ENCODE measurements around the gene MCEMP1. TPM values are rescaled to one million over a fixed set of nuclear protein-coding genes. Genes with fewer than 3 reads are reported as not detected.

MCEMP1 gene
- total and polyA plus RNA-seq, 7 donors: 0.36 to 2.8 (median 0.50) TPM; not detected in 1

DNA sequence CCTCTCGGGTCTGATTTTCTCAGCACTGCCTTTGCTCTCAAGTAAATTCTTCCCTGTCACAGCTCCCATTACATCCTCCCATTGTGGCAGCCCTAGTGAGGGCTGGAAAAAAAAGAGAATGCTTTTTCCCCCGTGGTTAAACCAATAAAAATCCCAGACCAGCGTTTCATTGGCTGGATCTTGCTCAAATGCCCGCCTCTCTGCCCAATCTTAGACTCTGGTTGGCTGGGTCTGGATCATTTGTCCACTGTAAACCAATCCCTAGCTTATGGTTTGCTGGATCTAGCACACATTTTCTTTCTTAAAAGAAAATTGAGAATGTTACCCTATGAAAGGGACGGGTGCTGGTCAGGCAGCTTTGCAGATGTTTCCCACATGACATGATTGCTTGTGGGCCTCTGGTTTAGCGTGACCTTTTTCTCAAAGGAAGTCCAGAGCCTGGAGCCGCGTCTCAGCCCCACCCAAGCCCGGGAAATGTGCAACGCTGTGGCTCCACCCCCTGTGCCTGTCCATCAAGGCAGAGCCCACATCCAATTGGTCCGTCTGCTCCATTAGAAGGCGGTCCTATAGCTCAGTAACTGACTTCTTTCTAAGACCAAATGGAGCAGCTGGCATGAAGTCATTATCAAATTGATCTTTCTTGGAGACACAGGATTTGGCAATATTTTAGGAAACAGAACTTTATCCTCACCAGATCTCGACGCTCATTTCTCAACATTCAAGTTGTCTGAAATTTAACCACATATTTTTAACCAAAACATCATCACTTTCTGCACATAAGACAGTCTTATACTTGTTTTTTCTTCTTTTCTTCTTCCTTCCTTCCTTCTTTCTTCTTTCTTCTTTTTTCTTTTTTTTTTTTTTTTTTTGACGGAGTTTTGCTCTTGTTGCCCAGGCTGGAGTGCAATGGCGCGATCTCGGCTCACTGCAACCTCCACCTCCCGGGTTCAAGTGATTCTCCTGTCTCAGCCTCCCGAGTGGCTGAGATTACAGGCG lies 2.6 kb upstream of the MCEMP1 start:
- Histone ChIP-seq H3K4me3 (no peak overlapping the region), H3K36me3 (no peaks in the 10 kb centered on the region), H3K9me3 (no peaks in the 10 kb centered on the region), H3K27ac (no peak overlapping the region), H3K4me1 (no peaks in the 10 kb centered on the region), H3K27me3 (peaks cover 0 to 65% (median 29%) of the 10 kb centered on the region in 3 donors)
- TF ChIP-seq EP300 (IDR thresholded peaks at IDR 0.05) (no peak), POLR2AphosphoS5 (IDR thresholded peaks at IDR 0.05) (no peak)
- TF ChIP-seq, protein P1, sequence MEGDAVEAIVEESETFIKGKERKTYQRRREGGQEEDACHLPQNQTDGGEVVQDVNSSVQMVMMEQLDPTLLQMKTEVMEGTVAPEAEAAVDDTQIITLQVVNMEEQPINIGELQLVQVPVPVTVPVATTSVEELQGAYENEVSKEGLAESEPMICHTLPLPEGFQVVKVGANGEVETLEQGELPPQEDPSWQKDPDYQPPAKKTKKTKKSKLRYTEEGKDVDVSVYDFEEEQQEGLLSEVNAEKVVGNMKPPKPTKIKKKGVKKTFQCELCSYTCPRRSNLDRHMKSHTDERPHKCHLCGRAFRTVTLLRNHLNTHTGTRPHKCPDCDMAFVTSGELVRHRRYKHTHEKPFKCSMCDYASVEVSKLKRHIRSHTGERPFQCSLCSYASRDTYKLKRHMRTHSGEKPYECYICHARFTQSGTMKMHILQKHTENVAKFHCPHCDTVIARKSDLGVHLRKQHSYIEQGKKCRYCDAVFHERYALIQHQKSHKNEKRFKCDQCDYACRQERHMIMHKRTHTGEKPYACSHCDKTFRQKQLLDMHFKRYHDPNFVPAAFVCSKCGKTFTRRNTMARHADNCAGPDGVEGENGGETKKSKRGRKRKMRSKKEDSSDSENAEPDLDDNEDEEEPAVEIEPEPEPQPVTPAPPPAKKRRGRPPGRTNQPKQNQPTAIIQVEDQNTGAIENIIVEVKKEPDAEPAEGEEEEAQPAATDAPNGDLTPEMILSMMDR (IDR thresholded peaks at IDR 0.05): no peak
- intact Hi-C loops (cut with DNase I): no loop called here
- 55 to 57% methylated on average over 21 of the region's 21 CpGs for WGBS, 2 donors
- DNase-seq: peak; percentile 83

DNA sequence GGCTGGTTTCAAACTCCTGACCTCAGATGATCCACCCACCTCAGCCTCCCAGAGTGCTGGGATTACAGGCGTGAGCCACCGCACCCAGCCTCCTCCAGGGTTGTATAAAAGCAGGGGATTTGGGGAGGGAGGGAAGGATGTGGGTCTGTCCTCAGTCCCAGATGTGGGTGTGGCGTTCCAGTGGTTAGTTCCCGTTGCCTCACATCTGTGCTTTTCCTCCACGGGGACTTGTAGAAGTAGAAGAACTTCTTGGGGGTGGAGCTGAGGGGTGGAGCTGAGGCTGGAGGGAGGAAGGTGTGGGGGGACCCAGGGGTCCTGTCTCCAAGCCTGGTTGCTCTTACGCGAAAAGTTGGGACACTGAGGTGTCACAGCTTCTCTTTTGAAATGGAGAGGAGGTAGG lies 514 bp upstream of the MCEMP1 start:
- Histone ChIP-seq H3K9me3 (no peaks in the 10 kb centered on the region), H3K27me3 (peaks cover 0 to 59% (median 26%) of the 10 kb centered on the region in 3 donors), H3K27ac (no peak overlapping the region), H3K4me3 (peak overlapping the region in 1 of 4 donors; percentile 5), H3K36me3 (no peaks in the 10 kb centered on the region), H3K4me1 (peaks cover 0 to 10% (median 3%) of the 10 kb centered on the region in 4 donors)
- 23 to 27% methylated on average over 7 of the region's 7 CpGs for WGBS, 2 donors
- TF ChIP-seq EP300 (IDR thresholded peaks at IDR 0.05) (no peak), POLR2A (IDR thresholded peaks at IDR 0.05) (no peak), POLR2AphosphoS5 (IDR thresholded peaks at IDR 0.05) (no peak)
- TF ChIP-seq, protein P1 (IDR thresholded peaks at IDR 0.05): no peak
- no peak for DNase-seq
- intact Hi-C loops (cut with DNase I): no loop called here

DNA sequence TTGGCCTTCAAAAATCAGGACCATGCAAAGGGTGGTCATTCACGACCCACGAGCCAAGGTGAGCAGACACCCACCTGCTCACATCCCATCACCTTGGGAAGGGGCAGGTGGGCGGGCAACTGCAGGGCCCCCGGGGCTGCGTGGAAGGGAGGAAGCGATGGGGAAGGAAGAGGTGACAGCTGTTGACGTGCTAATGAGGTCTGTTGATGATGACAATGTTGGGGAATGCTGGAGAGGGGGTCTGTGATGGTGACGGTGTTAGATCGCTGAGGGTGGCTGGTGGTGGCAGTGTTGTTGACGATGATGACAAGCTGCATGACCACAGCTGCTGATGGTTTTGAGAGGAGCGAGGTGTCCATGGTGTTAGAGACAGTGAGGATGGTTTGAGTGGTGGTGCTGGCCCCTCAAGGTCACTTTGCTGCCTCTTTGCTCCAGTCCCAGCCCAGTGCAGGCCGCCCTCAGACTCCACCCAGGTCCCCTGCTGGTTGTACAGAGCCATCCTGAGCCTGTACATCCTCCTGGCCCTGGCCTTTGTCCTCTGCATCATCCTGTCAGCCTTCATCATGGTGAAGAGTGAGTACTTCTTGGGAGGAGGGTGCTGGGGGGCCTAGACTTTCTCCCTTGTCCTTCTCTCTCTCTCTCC lies 900 bp downstream of the MCEMP1 start:
- H3K27ac ChIP-seq: no peak overlapping the region
- H3K36me3 ChIP-seq: peaks cover 0 to 7% (median 7%) of the 10 kb centered on the region in 4 donors
- no peak for DNase-seq
- peaks cover 0 to 46% (median 22%) of the 10 kb centered on the region in 3 donors for H3K27me3 ChIP-seq
- H3K9me3 ChIP-seq: no peaks in the 10 kb centered on the region
- 46 to 58% methylated on average over 12 of the region's 12 CpGs for WGBS, 2 donors
- TF ChIP-seq, protein P1 (IDR thresholded peaks at IDR 0.05): no peak
- TF ChIP-seq EP300 (IDR thresholded peaks at IDR 0.05): no peak
- TF ChIP-seq POLR2A (IDR thresholded peaks at IDR 0.05): no peak
- TF ChIP-seq POLR2AphosphoS5 (IDR thresholded peaks at IDR 0.05): no peak
- H3K4me1 ChIP-seq: peaks cover 0 to 22% (median 14%) of the 10 kb centered on the region in 4 donors
- H3K4me3 ChIP-seq: no peak overlapping the region
- intact Hi-C loops (cut with DNase I): no loop called here

DNA sequence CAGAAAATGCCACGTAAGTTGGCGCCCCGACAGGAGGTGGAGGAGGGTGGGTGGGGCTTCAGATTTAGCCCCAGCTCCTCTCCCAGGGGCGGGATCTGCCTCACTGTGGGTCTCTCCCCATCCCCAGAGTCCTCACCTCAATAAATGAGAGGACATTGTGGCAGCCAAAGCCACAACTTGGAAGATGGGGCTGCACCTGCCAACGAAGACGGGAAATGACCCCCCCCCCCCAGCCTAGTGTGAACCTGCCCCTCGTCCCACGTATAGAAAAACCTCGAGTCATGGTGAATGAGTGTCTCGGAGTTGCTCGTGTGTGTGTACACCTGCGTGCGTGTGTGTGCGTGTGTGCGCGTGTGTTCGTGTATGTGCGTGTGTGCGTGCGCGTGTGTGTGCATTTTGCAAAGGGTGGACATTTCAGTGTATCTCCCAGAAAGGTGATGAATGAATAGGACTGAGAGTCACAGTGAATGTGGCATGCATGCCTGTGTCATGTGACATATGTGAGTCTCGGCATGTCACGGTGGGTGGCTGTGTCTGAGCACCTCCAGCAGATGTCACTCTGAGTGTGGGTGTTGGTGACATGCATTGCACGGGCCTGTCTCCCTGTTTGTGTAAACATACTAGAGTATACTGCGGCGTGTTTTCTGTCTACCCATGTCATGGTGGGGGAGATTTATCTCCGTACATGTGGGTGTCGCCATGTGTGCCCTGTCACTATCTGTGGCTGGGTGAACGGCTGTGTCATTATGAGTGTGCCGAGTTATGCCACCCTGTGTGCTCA lies 2.3 kb downstream of the MCEMP1 start:
- no peak for TF ChIP-seq POLR2A (IDR thresholded peaks at IDR 0.05)
- TF ChIP-seq, protein P1 (IDR thresholded peaks at IDR 0.05): no peak
- TF ChIP-seq POLR2AphosphoS5 (IDR thresholded peaks at IDR 0.05): no peak
- no peak for TF ChIP-seq EP300 (IDR thresholded peaks at IDR 0.05)
- Histone ChIP-seq H3K27ac (no peak overlapping the region), H3K9me3 (no peaks in the 10 kb centered on the region), H3K27me3 (peaks cover 0 to 44% (median 15%) of the 10 kb centered on the region in 3 donors), H3K36me3 (peaks cover 0 to 21% (median 19%) of the 10 kb centered on the region in 4 donors), H3K4me1 (peaks cover 0 to 22% (median 14%) of the 10 kb centered on the region in 4 donors), H3K4me3 (no peak overlapping the region)
- intact Hi-C loops (cut with DNase I): no loop called here
- no peak for DNase-seq
- WGBS, 2 donors: 28 to 45% methylated on average over 30 of the region's 30 CpGs

Data from sigmoid colon (tissue), 7 donors.